Loucy (cell line): ENCODE measurements around the gene NDRG3.

Experiments
- H2AFZ ChIP-seq: fragments of 200-600 bp; sonication (generic); 2 replicates; pipeline ENCODE4 v1.6.0; 2016; ENCODE audit warnings: antibody characterized with exemption, mild to moderate bottlenecking, low read length, moderate library complexity
- H3F3A ChIP-seq: fragments of 200-600 bp; 2 replicates; pipeline ENCODE4 v1.6.0; 2016; ENCODE audit warnings: antibody characterized with exemption, low read depth, mild to moderate bottlenecking
- H3K27me3 ChIP-seq: fragments of 200-600 bp; sonication (generic); 2 replicates; pipeline ENCODE4 v1.6.1; 2014; ENCODE audit warnings: low read length, mild to moderate bottlenecking; ENCODE audit not compliant: insufficient read depth, poor library complexity, severe bottlenecking
- H3K36me3 ChIP-seq: fragments of 200-600 bp; sonication (generic); 2 replicates; pipeline ENCODE4 v1.6.1; 2016; ENCODE audit warnings: low read length; ENCODE audit not compliant: insufficient read depth
- H3K4me1 ChIP-seq: fragments of 200-600 bp; sonication (generic); 2 replicates; pipeline ENCODE4 v1.5.1; 2014; ENCODE audit warnings: low read length, mild to moderate bottlenecking; ENCODE audit not compliant: insufficient read depth, poor library complexity, severe bottlenecking
- H3K4me2 ChIP-seq: fragments of 200-600 bp; sonication (generic); 2 replicates; pipeline ENCODE4 v1.6.0; 2014; ENCODE audit warnings: antibody characterized with exemption, low read length, low read depth, mild to moderate bottlenecking; ENCODE audit not compliant: poor library complexity, severe bottlenecking
- H3K4me3 ChIP-seq: fragments of 200-600 bp; sonication (generic); 2 replicates; pipeline ENCODE4 v1.5.1; 2014; ENCODE audit warnings: low read length, mild to moderate bottlenecking, mixed read lengths; ENCODE audit not compliant: poor library complexity, severe bottlenecking
- H3K79me2 ChIP-seq: fragments of 200-600 bp; sonication (generic); 2 replicates; pipeline ENCODE4 v1.6.1; 2014; ENCODE audit warnings: low read length; ENCODE audit not compliant: insufficient read depth
- H3K9ac ChIP-seq: fragments of 200-600 bp; sonication (generic); 2 replicates; pipeline ENCODE4 v1.6.0; 2014; ENCODE audit warnings: mild to moderate bottlenecking, low read depth, low read length, moderate library complexity; ENCODE audit not compliant: poor library complexity, severe bottlenecking
- H3K9me2 ChIP-seq: fragments of 200-600 bp; sonication (generic); replicated peaks from 2 replicates; pipeline ENCODE4 v1.6.1; 2016; ENCODE audit warnings: low read depth, low read length, mixed read lengths
- H3K9me3 ChIP-seq: fragments of 200-600 bp; sonication (generic); 2 replicates; pipeline ENCODE4 v1.6.1; 2014; ENCODE audit warnings: mild to moderate bottlenecking, antibody characterized with exemption, low read length, low read depth; ENCODE audit not compliant: insufficient read depth
- H4K20me1 ChIP-seq: fragments of 200-600 bp; sonication (generic); 2 replicates; pipeline ENCODE4 v1.6.0; 2014; ENCODE audit warnings: antibody characterized with exemption, low read length, mild to moderate bottlenecking; ENCODE audit not compliant: insufficient read depth, poor library complexity, severe bottlenecking
- CTCF ChIP-seq: fragments of 200-600 bp; sonication (generic); conservative IDR thresholded peaks from 2 replicates; pipeline ENCODE4 v1.5.1; 2014; ENCODE audit warnings: mild to moderate bottlenecking, antibody characterized with exemption, low read length
- EZH2phosphoT487 ChIP-seq: fragments of 200-600 bp; IDR thresholded peaks from 2 replicates; pipeline ENCODE4 v1.6.1; 2018; ENCODE audit warnings: antibody characterized with exemption, mild to moderate bottlenecking, moderate library complexity, borderline replicate concordance

Gene NDRG3

GRCh38 chr20:36717657-36718056 is 28.2 kb downstream of the NDRG3 start:
- Histone ChIP-seq H3K4me3 (no peak overlapping the region), H3K9me2 (no peaks in the 10 kb centered on the region), H3K79me2 (no peaks in the 10 kb centered on the region), H3K36me3 (0 out of 2 replicates have a peak, but pooled peaks cover 3% of the 10 kb centered on the region), H3K4me1 (no peaks in the 10 kb centered on the region), H3F3A (no peaks in the 10 kb centered on the region), H3K9me3 (no peaks in the 10 kb centered on the region), H3K9ac (no peak overlapping the region), H3K27me3 (no peaks in the 10 kb centered on the region), H2AFZ (no peak overlapping the region), H3K4me2 (no peak overlapping the region), H4K20me1 (no peaks in the 10 kb centered on the region)
- no peak for TF ChIP-seq EZH2phosphoT487
- TF ChIP-seq CTCF, result peak; percentile 73

- no peaks in the 10 kb centered on the region for H3K9me2 ChIP-seq
- H3K79me2 ChIP-seq, result no peaks in the 10 kb centered on the region
- no peaks in the 10 kb centered on the region for H3F3A ChIP-seq
- H2AFZ ChIP-seq, result no peak overlapping the region
- H3K4me1 ChIP-seq, result no peaks in the 10 kb centered on the region
- 0 out of 2 replicates have a peak, but pooled peaks cover 3% of the 10 kb centered on the region for H3K36me3 ChIP-seq
- H4K20me1 ChIP-seq, result no peaks in the 10 kb centered on the region
- no peak overlapping the region for H3K4me2 ChIP-seq
- H3K27me3 ChIP-seq, result no peaks in the 10 kb centered on the region
- no peaks in the 10 kb centered on the region for H3K9me3 ChIP-seq
- no peak for TF ChIP-seq EZH2phosphoT487
- no peak for TF ChIP-seq CTCF
- H3K4me3 ChIP-seq, result no peak overlapping the region
- H3K9ac ChIP-seq, result no peak overlapping the region
Measured at GRCh38 chr20:36717021-36717420, 28.9 kb downstream of the NDRG3 start.

- Histone ChIP-seq H3K4me1 (no peaks in the 10 kb centered on the region), H3K9me3 (no peaks in the 10 kb centered on the region), H3K27me3 (no peaks in the 10 kb centered on the region), H3K9ac (no peak overlapping the region), H3K4me2 (no peak overlapping the region), H3K79me2 (no peaks in the 10 kb centered on the region), H4K20me1 (no peaks in the 10 kb centered on the region), H3F3A (no peaks in the 10 kb centered on the region), H3K9me2 (no peaks in the 10 kb centered on the region), H3K4me3 (no peak overlapping the region), H3K36me3 (no peaks in the 10 kb centered on the region), H2AFZ (no peak overlapping the region)
- TF ChIP-seq EZH2phosphoT487 (no peak), CTCF (no peak)
Measured at GRCh38 chr20:36712775-36713174, 33.1 kb downstream of the NDRG3 start.
